B cell (primary cell): ENCODE data around the gene NLRP1.

Experiments
- CTCF ChIP-seq: fragments of 200-600 bp; IDR thresholded peaks from one replicate; pipeline ENCODE4 v1.8.0; 2022; ENCODE audit warnings: antibody characterized with exemption, mild to moderate bottlenecking
- EZH2 ChIP-seq: IDR thresholded peaks from 2 replicates; pipeline ENCODE4 v1.6.1; 2012; ENCODE audit warnings: borderline replicate concordance, low read depth, mild to moderate bottlenecking, moderate library complexity, low read length; ENCODE audit not compliant: insufficient read depth, poor library complexity, severe bottlenecking

GRCh38 chr17:5596421-5596820 lies 12.1 kb upstream of the NLRP1 start:
- no peak for TF ChIP-seq CTCF
- no peak for TF ChIP-seq EZH2
